GM18511 (cell line): ENCODE data around the gene THTPA.
"Not testable (repeated sequence)": the region's sequence is repeated elsewhere in the genome, so short reads cannot be mapped to it uniquely, and the experiment has no call there.

Experiments used
- ATAC-seq: cut with Tn5 transposase; IDR thresholded peaks from one replicate; pipeline ENCODE4 v1.9.1; 2021; ENCODE audit warnings: mild to moderate bottlenecking, moderate library complexity; ENCODE audit not compliant: unreplicated experiment

The THTPA gene

DNA sequence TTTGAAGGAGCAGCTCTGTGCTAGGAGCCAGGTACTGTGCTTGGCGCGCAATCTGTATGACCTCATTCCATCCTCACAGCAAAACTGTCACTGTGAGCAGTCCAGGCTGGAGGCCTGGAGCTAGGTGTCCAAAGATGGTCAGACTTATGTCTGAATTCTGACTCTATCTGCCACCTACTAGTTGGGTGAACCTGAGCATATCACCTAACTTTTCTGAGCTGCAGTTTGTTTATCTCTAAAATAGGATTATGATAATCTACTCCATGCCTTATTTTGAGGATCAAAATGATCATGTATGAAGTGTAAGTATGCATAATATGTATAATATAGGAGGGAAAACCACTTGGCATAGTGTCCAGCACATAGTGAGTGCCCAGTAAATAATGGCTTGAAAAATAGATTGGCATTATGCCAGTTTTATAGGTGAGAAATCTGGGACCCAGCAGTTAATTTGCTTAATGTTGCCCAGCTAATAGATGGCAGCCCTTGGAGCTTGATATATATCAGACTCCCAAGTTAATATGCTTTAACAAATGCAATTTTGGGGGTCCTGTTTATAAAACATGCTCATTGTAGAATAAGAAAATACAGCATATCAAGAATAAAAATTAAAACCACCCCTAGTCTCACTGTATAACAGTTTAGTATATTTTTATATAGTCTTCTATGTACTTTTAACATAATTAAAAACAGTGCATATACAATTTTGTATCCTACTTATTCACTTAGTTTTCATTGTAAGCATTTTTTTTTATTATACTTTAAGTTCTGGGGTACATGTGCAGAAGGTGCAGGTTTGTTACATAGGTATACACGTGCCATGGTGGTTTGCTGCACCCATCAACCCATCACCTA lies 27.1 kb downstream of the THTPA start:
- no peak for ATAC-seq

GRCh38 chr14:23583761-23584526 lies 27.9 kb downstream of the THTPA start:
- ATAC-seq, result not testable (repeated sequence)

- not testable (repeated sequence) for ATAC-seq
Observed at GRCh38 chr14:23584527-23585203, 28.6 kb downstream of the THTPA start.

- ATAC-seq, result peak; percentile 100
Observed at GRCh38 chr14:23588884-23589598, 33.0 kb downstream of the THTPA start.

DNA sequence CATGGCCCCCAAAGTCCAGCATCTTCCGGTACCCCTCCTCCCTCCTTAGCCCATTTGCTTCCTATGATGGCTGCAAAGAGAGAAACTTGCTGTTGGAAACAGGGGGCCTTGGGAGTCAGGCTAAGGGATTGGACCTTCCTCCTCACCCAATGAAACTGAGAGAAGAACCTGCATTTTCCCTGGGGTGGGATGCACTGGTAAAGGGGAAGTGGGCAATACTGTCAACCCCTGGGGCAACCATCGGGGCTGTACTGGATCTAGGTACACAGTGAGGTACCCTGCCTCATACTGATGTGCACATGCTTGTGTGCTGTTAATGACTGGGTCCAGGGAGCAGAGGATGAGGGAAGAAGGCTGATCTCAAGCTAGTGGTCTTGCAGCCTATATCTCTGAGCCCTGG lies 33.5 kb downstream of the THTPA start:
- peak; percentile 16 for ATAC-seq

DNA sequence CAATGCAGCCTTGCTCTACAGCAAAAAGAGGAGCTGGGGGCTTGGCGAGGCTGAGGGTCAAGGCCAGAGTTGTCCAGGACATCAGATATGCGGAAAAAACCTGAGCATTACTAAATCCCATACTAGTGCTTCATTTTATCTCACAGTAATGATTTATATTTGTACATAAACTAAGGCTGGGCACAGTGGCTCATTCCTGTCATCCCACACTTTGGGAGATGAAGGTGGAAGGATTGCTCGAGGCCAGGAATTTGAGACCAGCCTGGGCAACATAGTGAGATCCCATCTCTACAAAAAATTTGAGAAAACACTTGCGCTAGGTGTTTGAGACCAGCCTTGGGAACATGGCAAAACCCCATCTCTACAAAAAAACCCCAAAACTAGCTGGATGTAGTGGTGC lies 34.1 kb downstream of the THTPA start:
- no peak for ATAC-seq

- not testable (repeated sequence) for ATAC-seq
Observed at GRCh38 chr14:23594191-23594590, 38.1 kb downstream of the THTPA start.

DNA sequence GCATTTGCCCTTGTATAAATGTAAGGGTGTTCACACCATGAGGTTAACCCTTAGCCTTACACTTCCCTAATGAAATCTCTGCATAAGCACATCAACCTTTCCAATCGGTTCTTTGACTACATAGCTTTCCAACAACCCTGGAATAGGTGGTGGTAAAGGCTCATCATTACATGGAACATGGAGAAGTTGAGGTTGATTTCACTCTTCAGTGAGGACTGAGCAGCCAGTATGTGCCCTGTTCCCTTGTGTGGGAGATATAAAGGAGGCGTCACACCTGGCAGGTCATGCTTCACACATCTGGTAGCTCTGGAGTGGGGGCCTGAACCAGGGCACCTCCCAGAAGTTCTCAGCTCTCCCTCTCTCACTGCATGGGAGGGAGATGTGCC lies 44.2 kb downstream of the THTPA start:
- ATAC-seq, result no peak

DNA sequence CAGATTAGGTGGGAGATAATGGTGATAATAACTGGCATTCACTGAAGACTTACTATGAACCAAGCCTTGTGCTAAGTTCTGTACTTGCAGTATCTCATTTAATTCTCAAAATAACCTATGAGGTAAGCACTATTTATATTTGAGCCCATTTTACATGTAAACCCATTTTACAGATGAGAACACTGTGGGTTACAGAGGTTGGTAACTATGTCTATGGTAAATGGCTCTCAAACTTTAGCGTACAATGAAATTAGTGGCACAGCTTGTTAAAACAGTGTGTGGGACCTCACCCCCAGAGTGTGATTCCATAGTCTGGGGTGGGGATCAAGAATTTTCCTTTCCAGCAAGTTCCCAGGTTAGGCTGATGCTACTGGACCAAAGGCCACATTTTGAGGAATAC lies 44.7 kb downstream of the THTPA start:
- ATAC-seq, result no peak

DNA sequence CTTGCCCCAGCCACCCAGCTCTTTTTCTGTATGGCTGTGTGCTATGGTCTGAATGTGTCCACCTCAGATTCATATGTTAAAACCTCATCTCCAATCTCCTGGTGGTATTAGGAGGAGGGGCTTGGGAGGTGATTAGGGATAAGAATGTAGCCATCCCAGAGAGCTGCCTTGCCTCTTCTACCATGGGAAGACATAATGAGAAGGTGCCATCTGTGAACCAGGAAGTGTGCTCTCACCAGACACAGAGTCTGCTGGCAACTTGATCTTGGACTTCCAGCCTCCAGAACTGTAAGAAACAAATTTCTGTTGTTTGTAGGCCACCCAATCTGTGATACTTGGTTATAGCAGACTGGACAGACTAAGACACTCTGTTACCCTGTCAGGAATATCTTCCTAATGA lies 45.4 kb downstream of the THTPA start:
- ATAC-seq, result no peak

DNA sequence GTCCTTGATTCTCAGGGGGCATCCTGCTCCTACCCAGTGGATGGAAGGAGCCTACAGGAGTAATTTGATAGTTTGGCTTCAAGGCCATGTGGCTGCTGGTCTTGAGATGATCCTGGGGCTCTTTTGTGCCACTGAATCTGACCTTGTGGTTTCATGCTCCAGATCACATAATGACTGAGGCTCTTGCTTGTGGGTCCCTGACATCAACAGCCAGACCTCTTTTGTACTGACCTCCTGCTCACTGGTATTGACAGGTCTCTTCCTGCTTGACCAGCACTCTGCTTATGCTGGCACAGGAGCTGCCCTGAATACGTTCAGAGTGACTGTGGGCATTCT lies 45.7 kb downstream of the THTPA start:
- no peak for ATAC-seq

- no peak for ATAC-seq
Observed at GRCh38 chr14:23602181-23603095, 46.4 kb downstream of the THTPA start.

DNA sequence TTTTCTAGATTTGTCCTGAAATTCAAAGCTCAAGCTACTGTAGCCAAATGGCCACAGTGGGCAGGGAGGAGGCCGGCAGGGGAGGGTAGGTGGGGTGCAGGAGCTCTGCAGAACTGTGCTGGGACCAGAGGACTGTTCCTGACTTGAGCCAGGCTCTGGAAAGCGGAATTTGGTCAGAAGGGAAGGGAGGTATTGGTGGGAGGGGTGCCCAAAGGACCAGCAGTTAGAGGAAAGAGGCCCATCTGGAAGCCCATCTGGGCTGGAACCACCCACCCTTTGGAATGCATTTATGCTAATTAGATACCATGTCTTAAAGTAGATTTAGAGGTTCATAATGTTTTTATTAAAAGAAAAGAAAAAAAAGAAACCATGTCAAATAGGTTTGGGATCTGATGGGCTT lies 47.0 kb downstream of the THTPA start:
- no peak for ATAC-seq

DNA sequence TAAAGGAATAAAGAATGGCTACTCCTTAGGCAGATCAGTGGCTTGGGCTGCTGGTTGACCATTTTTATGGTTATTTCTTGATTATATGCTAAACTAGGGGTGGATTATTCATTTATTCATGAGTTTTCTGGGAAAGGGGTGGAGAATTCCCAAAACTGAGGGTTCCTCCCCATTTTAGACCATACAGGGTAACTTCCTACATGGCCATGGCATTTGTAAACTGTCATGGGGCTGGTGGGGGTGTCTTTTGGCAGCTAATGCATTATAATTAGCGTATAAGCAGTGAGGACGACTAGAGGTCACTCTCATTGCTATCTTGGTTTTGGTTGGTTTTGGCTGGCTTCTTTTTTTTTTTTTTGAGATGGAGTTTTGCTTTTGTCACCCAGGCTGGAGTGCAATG lies 48.1 kb downstream of the THTPA start:
- ATAC-seq, result no peak

DNA sequence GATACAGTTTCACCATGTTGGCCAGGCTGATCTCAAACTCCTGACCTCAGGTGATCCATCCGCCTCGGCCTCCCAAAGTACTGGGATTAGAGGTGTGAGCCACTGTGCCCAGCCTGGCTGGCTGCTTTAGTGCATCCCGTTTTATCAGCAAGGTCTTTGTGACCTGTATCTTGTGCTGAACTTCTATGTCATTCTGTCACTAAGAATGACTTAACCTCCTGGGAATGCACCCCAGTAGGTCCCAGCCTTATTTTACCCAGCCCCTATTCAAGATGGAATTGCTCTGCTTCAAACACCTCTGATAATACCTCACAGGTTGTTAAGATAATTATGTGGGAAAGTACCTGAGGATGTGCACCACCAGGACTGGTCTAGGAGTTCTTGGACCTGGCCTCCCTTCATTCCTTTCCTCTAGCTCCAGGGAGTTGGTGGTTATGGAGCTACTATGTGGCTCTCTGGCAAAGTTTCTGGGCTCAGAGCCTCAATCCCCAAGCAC lies 48.7 kb downstream of the THTPA start:
- no peak for ATAC-seq

- peak; percentile 83 for ATAC-seq
Observed at GRCh38 chr14:23605931-23606585, 50.0 kb downstream of the THTPA start.

- no peak for ATAC-seq
Observed at GRCh38 chr14:23608454-23608853, 52.4 kb downstream of the THTPA start.

DNA sequence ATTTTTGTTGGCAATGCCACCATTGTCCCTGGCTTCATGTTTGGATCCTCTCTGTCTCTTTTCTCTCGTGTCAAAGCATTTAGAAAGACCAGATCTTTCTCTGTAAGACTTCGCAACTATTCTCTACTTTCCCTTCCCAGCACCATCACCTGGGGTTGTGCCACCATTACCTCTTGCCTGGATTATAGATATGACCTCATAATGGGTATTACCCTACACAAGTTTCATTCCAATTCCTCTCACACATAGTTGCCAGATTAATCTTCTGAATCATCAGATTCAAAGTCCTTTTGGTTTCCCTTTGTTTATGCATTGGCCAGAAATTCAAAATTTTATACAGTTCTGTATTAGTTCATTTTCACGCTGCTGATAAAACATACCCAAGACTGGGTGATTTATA lies 52.9 kb downstream of the THTPA start:
- ATAC-seq, result no peak

DNA sequence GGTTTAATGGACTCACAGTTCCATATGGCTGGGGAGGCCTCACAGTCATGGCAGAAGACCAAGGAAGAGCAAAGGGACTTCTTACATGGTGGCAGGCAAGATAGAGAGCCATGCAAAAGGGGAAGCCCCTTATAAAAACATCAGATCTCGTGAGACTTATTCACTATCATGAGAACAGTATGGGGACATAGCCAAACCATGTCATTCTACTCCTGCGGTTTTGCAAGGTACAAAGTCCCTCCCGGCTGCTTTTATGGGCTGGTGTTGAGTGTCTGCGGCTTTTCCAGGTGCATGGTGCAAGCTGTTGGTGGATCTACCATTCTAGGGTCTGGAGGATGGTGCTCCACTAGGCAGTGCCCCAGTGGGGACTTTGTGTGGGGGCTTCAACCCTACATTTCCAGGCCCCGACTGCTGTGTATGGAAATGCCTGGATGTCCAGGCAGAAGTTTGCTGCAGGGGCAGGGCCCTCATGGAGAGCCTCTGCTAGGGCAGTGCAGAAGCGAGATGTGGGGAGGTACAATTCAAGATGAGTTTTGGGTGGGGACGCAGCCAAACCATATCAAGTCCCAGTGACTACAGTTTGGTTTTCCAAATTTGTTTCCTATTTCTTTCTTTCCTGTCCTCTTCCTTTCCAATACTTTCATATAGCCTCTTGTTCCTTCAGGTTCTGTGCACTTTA lies 53.5 kb downstream of the THTPA start:
- not testable (repeated sequence) for ATAC-seq
